GM21381 (cell line): ENCODE data around the gene SMAD7.
"Not testable (repeated sequence)": the region's sequence is repeated elsewhere in the genome, so short reads cannot be mapped to it uniquely, and the experiment has no call there.

Experiments
- ATAC-seq: cut with Tn5 transposase; IDR thresholded peaks from one replicate; pipeline ENCODE4 v1.9.1; 2021; ENCODE audit warnings: mild to moderate bottlenecking, moderate library complexity; ENCODE audit not compliant: unreplicated experiment

SMAD7 gene

GRCh38 chr18:48884306-48884705 is 66.5 kb downstream of the SMAD7 start:
- ATAC-seq = no peak

GRCh38 chr18:48882379-48882778 is 68.4 kb downstream of the SMAD7 start:
- no peak for ATAC-seq

GRCh38 chr18:48880931-48881330 is 69.8 kb downstream of the SMAD7 start:
- no peak for ATAC-seq

- ATAC-seq = no peak
Observed at GRCh38 chr18:48879008-48879431, 71.7 kb downstream of the SMAD7 start.

- ATAC-seq = no peak
Observed at GRCh38 chr18:48878471-48878870, 72.3 kb downstream of the SMAD7 start.

- no peak for ATAC-seq
Observed at GRCh38 chr18:48877941-48878340, 72.8 kb downstream of the SMAD7 start.

GRCh38 chr18:48876590-48876989 is 74.2 kb downstream of the SMAD7 start:
- no peak for ATAC-seq

- ATAC-seq = no peak
Observed at GRCh38 chr18:48875942-48876511, 74.7 kb downstream of the SMAD7 start.

GRCh38 chr18:48875314-48875941 is 75.3 kb downstream of the SMAD7 start:
- ATAC-seq = no peak

GRCh38 chr18:48874701-48875162 is 76.0 kb downstream of the SMAD7 start:
- ATAC-seq = no peak

GRCh38 chr18:48874233-48874632 is 76.5 kb downstream of the SMAD7 start:
- ATAC-seq = no peak

GRCh38 chr18:48872234-48873145 is 78.3 kb downstream of the SMAD7 start:
- ATAC-seq = no peak

GRCh38 chr18:48871391-48872166 is 79.2 kb downstream of the SMAD7 start:
- no peak for ATAC-seq

- ATAC-seq = not testable (repeated sequence)
Observed at GRCh38 chr18:48870926-48871325, 79.8 kb downstream of the SMAD7 start.
